Astrocyte of the cerebellum (primary cell): ENCODE measurements around the gene PTGES3.

Source experiments
- DNase-seq: peaks from one replicate; pipeline ENCODE4 v3.0.0-alpha.2; 2011; ENCODE audit warnings: low read depth
- H3K4me3 ChIP-seq: 2 replicates; pipeline ENCODE4 v1.5.1; 2011; ENCODE audit warnings: mild to moderate bottlenecking, low read depth, low read length, moderate library complexity
- in situ Hi-C: cut with HindIII; loops from 2 replicates; pipeline ENCODE4 v1.10.0; 2017; ENCODE audit warnings: low sequenced_read_pairs
- TF ChIP-seq, protein P1 (sequence below): IDR thresholded peaks from 2 replicates; pipeline ENCODE4 v1.5.1; 2012; ENCODE audit warnings: low read length, low read depth, moderate library complexity, mild to moderate bottlenecking; ENCODE audit errors: missing control alignments

PTGES3 gene

DNA sequence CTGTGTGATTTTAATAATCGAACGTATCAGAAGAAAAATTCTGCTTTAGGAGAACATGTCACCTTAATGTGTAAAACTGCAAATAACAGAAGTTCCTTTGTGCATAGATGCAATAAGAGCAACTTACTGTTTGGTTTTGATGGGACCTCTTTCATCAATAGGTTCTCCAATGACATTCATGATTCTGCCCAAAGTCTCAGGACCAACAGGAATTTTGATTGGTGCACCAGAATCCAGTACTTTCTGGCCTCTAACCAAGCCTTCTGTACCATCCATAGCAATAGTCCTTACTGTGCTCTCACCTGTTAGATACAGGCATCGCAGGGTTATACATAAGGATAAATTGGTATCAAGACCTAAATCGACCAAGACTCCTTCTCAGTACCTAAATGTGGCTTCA is 43.4 kb downstream of the PTGES3 start:
- no peak for DNase-seq
- TF ChIP-seq, protein P1, sequence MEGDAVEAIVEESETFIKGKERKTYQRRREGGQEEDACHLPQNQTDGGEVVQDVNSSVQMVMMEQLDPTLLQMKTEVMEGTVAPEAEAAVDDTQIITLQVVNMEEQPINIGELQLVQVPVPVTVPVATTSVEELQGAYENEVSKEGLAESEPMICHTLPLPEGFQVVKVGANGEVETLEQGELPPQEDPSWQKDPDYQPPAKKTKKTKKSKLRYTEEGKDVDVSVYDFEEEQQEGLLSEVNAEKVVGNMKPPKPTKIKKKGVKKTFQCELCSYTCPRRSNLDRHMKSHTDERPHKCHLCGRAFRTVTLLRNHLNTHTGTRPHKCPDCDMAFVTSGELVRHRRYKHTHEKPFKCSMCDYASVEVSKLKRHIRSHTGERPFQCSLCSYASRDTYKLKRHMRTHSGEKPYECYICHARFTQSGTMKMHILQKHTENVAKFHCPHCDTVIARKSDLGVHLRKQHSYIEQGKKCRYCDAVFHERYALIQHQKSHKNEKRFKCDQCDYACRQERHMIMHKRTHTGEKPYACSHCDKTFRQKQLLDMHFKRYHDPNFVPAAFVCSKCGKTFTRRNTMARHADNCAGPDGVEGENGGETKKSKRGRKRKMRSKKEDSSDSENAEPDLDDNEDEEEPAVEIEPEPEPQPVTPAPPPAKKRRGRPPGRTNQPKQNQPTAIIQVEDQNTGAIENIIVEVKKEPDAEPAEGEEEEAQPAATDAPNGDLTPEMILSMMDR = no peak
- H3K4me3 ChIP-seq = peak overlapping the region; percentile 100
- in situ Hi-C loops = no loop called here

GRCh38 chr12:56641219-56641618 is 46.9 kb downstream of the PTGES3 start:
- TF ChIP-seq, protein P1 = no peak
- DNase-seq = no peak
- in situ Hi-C loops = no loop called here
- no peak overlapping the region for H3K4me3 ChIP-seq

GRCh38 chr12:56637621-56638020 is 50.5 kb downstream of the PTGES3 start:
- no peak overlapping the region for H3K4me3 ChIP-seq
- in situ Hi-C loops = no loop called here
- TF ChIP-seq, protein P1 = no peak
- no peak for DNase-seq

- peak overlapping the region; percentile 83 for H3K4me3 ChIP-seq
- DNase-seq = peak; percentile 99
- TF ChIP-seq, protein P1 = peak; percentile 78
- in situ Hi-C loops = no loop called here
These were observed 51.2 kb downstream of the PTGES3 start for GRCh38 chr12:56636675-56637540.

DNA sequence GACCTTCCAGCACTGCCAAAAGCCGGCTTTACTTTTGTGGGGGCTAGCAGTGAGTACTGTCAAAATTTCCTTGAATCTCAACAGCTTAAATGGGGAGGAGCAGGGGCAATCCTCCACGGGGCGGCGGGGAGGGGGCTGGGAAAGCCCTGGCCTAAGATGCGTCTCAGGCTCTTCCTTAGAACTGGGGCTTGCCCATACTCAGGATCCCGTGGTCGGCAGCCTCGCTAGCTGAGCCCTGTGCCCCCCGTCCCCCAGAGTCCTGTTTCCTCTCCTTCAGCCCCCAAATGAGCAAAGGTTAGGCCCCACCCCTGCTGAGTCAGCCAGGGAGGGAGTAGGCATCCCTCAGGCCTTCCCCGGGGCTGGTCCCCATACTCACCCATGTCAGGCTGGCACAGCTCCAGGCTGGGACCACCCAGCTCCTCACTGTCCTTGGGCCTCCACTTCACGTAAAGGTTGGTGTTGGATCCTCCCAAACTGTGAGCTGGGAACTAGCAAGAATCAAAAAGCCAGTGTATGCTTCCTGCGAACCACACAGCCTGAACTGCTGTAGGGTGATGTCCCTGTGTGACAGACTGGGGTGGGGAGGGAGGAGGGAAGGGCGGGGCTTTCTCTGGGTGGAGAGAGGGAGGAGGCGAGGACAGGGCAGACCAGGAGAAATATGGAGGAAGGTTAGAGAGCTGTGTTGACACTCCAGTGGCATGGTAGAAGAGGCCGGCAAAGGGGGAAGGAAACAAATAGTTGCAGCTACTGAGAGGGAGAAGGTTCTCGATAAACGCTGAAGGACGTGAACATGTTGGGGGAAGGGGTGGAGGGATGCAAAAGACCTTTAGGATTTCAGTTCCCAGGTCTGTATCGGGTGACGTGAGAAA is 52.0 kb downstream of the PTGES3 start:
- in situ Hi-C loops = no loop called here
- TF ChIP-seq, protein P1 = no peak
- peak overlapping the region; percentile 83 for H3K4me3 ChIP-seq
- peak; percentile 44 for DNase-seq
